Hepatocyte (in vitro differentiated cells): ENCODE data around the gene AGFG1.

Experiments
- CTCF ChIP-seq: fragments of 200-600 bp; sonication (generic); IDR thresholded peaks from 2 replicates; pipeline ENCODE4 v1.5.1; 2016; ENCODE audit warnings: antibody characterized with exemption, mild to moderate bottlenecking; ENCODE audit not compliant: poor library complexity
- EZH2phosphoT487 ChIP-seq: fragments of 200-600 bp; sonication (generic); IDR thresholded peaks from one replicate; pipeline ENCODE4 v1.6.1; 2018; ENCODE audit warnings: antibody characterized with exemption, mild to moderate bottlenecking, low read depth, moderate library complexity; ENCODE audit not compliant: unreplicated experiment, severe bottlenecking

- TF ChIP-seq CTCF, result no peak
- TF ChIP-seq EZH2phosphoT487, result no peak
Observed at GRCh38 chr2:227442639-227443038, 29.3 kb upstream of the AGFG1 start.
